ENCODE measurements around the gene GPR25. TPM values are rescaled to one million over a fixed set of nuclear protein-coding genes. Genes with fewer than 3 reads are reported as not detected.

GPR25 gene
- polyA plus RNA-seq, 1 donor (not counting 4 experiments of a cell fraction or from before 2014, with no cell fraction given) = not detected

DNA sequence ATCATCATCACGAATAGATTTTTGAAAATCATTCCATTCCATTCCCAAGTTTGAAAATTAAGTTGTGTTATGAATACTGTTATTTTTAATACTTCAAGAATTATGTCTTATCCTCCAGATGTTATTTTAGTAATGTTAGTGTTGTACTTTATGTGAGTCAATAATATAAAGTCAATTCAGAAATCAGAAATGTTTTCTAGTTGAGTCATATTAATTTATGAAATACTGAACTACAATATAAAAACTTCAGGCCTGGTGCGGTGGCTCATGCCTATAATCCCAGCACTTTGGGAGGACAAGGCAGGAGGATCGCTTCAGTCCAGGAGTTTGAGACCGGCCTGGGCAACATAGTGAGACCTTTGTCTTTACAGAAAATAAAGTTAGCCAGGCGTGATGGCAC is 38.4 kb upstream of the GPR25 start:
- DNase-seq (ENCODE audit: low read depth, low spot score) = no peak
- Histone ChIP-seq H3K9me1 (ENCODE audit: control insufficient read depth, extremely low read depth, insufficient read depth, low read length) (no peaks in the 10 kb centered on the region), H4K20me1 (ENCODE audit: control insufficient read depth, extremely low read depth, insufficient read depth, low read length) (no peaks in the 10 kb centered on the region), H3K79me2 (ENCODE audit: control insufficient read depth, insufficient read depth, low read length) (peaks cover 39% of the 10 kb centered on the region), H3K27ac (ENCODE audit: control insufficient read depth, insufficient read depth, low read length) (no peak overlapping the region), H2AFZ (ENCODE audit: control insufficient read depth, low read length) (no peak overlapping the region), H3K4me3 (ENCODE audit: control insufficient read depth in 2 of 3, extremely low read depth in 1 of 3, insufficient read depth in 2 of 3, low read depth in 1 of 3, low read length in 3 of 3) (no peak overlapping the region), H3K4me2 (ENCODE audit: control insufficient read depth, extremely low read depth, insufficient read depth, low read depth, low read length) (no peak overlapping the region), H3K9me3 (ENCODE audit: control insufficient read depth, low read depth, low read length) (peaks cover 2% of the 10 kb centered on the region), H3K36me3 (ENCODE audit: control insufficient read depth in 2 of 2, extremely low read depth in 1 of 2, insufficient read depth in 2 of 2, low read length in 2 of 2) (peaks cover 3 to 15% of the 10 kb centered on the region in 2 experiments), H3K27me3 (ENCODE audit: control insufficient read depth, extremely low read depth, insufficient read depth, low read length) (no peaks in the 10 kb centered on the region), H3K9ac (ENCODE audit: control insufficient read depth, extremely low read depth, insufficient read depth, low read length) (no peak overlapping the region), H3K4me1 (ENCODE audit: control insufficient read depth, extremely low read depth, insufficient read depth, low read length) (peaks cover 8% of the 10 kb centered on the region)
- FAIRE-seq = no peak
- TF ChIP-seq, protein P1, sequence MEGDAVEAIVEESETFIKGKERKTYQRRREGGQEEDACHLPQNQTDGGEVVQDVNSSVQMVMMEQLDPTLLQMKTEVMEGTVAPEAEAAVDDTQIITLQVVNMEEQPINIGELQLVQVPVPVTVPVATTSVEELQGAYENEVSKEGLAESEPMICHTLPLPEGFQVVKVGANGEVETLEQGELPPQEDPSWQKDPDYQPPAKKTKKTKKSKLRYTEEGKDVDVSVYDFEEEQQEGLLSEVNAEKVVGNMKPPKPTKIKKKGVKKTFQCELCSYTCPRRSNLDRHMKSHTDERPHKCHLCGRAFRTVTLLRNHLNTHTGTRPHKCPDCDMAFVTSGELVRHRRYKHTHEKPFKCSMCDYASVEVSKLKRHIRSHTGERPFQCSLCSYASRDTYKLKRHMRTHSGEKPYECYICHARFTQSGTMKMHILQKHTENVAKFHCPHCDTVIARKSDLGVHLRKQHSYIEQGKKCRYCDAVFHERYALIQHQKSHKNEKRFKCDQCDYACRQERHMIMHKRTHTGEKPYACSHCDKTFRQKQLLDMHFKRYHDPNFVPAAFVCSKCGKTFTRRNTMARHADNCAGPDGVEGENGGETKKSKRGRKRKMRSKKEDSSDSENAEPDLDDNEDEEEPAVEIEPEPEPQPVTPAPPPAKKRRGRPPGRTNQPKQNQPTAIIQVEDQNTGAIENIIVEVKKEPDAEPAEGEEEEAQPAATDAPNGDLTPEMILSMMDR (optimal IDR thresholded peaks at IDR 0.05 in 1 of 3, IDR thresholded peaks at IDR 0.05 in 1 of 3, conservative IDR thresholded peaks at IDR 0.05 in 1 of 3; ENCODE audit: extremely low read depth in 1 of 3, insufficient read depth in 2 of 3, low read length in 3 of 3) = no peak
- no peak for TF ChIP-seq EZH2 (IDR thresholded peaks at IDR 0.05; ENCODE audit: low read length)
- dilution Hi-C loops (cut with MboI; ENCODE audit: extremely low pct_ligation_motif_present, low sequenced_read_pairs) = no loop called here

- dilution Hi-C loops (cut with MboI; ENCODE audit: extremely low pct_ligation_motif_present, low sequenced_read_pairs) = no loop called here
- no peak overlapping the region for H2AFZ ChIP-seq (ENCODE audit: control insufficient read depth, low read length)
- no peak overlapping the region for H3K27ac ChIP-seq (ENCODE audit: control insufficient read depth, insufficient read depth, low read length)
- no peak for FAIRE-seq
- H3K9ac ChIP-seq (ENCODE audit: control insufficient read depth, extremely low read depth, insufficient read depth, low read length) = no peak overlapping the region
- H3K79me2 ChIP-seq (ENCODE audit: control insufficient read depth, insufficient read depth, low read length) = peaks cover 33% of the 10 kb centered on the region
- no peak for DNase-seq (ENCODE audit: low read depth, low spot score)
- peaks cover 7 to 12% of the 10 kb centered on the region in 2 experiments for H3K36me3 ChIP-seq (ENCODE audit: control insufficient read depth in 2 of 2, extremely low read depth in 1 of 2, insufficient read depth in 2 of 2, low read length in 2 of 2)
- H3K9me3 ChIP-seq (ENCODE audit: control insufficient read depth, low read depth, low read length) = peaks cover 2% of the 10 kb centered on the region
- peaks cover 8% of the 10 kb centered on the region for H3K4me1 ChIP-seq (ENCODE audit: control insufficient read depth, extremely low read depth, insufficient read depth, low read length)
- no peaks in the 10 kb centered on the region for H4K20me1 ChIP-seq (ENCODE audit: control insufficient read depth, extremely low read depth, insufficient read depth, low read length)
- no peak overlapping the region for H3K4me2 ChIP-seq (ENCODE audit: control insufficient read depth, extremely low read depth, insufficient read depth, low read depth, low read length)
- H3K27me3 ChIP-seq (ENCODE audit: control insufficient read depth, extremely low read depth, insufficient read depth, low read length) = no peaks in the 10 kb centered on the region
- H3K4me3 ChIP-seq (ENCODE audit: control insufficient read depth in 2 of 3, extremely low read depth in 1 of 3, insufficient read depth in 2 of 3, low read depth in 1 of 3, low read length in 3 of 3) = no peak overlapping the region
- TF ChIP-seq, protein P1 (optimal IDR thresholded peaks at IDR 0.05 in 1 of 3, IDR thresholded peaks at IDR 0.05 in 1 of 3, conservative IDR thresholded peaks at IDR 0.05 in 1 of 3; ENCODE audit: extremely low read depth in 1 of 3, insufficient read depth in 2 of 3, low read length in 3 of 3) = no peak
- TF ChIP-seq EZH2 (IDR thresholded peaks at IDR 0.05; ENCODE audit: low read length) = no peak
- no peaks in the 10 kb centered on the region for H3K9me1 ChIP-seq (ENCODE audit: control insufficient read depth, extremely low read depth, insufficient read depth, low read length)
Observed at GRCh38 chr1:200836213-200836612, 36.6 kb upstream of the GPR25 start.

All from keratinocyte (primary cell).